C1 segment of cervical spinal cord (tissue), 14 donors: ENCODE data around the gene SLC16A10.

ENCODE experiments used
- DNase-seq, 14 donors: peaks; one replicate each; lab custom pipeline; 2025; lab: John Stamatoyannopoulos, UW

SLC16A10 gene

DNA sequence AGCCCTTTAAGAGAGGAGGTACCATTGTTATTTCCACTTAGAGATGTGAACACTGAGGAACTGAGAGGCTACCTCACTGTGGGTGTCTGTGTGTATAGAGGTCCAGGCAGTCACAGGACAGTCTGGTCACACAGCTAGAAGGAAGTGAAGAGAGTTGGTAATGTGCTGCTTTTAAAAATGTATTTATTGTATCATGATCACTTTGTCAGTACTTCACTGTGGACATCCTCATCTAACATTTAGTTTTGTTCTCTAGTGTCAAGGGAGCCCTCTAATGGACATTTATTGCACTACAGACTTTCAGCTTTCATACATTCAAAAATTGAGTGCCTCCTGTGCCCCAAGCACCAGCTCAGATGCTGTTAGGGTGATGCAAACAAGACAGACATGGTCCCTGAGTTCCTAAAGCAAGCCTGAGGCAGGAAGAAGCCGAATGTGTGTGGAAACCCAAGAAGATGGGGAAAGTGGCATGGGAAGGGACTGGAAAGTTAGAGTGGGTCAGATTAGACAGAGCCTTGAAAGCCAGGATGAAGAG, 123.0 kb downstream of the SLC16A10 start:
- peak in 3 of 14 donors; percentile 1 to 25 (median 3) for DNase-seq

DNA sequence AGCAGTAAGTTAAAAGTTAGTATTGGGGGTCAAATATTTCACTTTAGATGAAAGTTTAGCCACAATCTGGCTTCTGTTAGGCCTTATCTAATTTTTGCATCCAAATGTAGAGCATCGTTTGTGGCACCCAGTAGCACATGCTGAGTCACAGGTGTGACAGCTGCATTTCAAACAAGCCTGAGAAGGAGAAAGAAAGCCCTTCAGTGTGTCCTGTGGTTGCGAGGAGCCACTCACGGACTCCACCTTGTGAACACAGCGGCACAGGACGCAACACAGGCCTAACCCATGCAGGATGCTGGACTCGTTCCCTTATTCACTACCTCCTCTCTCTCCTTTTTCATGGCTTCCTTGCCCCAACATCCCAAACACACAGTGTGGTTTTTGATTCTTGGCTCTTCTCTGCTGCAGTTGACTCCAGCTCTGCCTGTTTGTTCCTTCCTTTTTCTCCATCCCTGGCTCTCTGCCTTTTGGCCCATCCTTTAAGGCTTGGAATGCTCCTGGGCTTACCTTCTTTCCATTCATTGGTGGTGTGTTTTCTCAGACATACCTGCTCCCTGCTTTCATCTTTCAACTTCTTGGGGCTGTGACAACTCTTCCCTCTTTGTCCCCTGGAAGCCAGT, 124.2 kb downstream of the SLC16A10 start:
- peak in 1 of 14 donors; percentile 2 for DNase-seq

DNA sequence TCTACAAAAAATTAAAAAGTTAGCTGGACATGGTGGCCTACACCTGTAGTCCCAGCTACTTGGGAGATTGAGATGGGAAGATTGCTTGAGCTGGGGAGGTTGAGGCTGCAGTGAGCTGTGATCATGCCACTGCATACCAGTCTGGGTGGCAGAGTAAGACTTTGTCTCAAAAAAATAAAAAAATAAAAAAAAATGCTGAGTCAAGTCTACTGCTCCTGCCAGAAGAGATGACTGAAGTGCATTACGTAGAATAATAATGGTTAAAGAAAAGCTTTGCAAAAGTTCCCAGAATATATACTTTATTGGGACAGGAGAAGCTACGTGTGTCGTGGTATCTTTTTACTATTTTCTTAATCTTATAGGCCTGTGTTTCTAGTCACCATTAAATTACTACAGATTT, 125.3 kb downstream of the SLC16A10 start:
- no peak for DNase-seq

DNA sequence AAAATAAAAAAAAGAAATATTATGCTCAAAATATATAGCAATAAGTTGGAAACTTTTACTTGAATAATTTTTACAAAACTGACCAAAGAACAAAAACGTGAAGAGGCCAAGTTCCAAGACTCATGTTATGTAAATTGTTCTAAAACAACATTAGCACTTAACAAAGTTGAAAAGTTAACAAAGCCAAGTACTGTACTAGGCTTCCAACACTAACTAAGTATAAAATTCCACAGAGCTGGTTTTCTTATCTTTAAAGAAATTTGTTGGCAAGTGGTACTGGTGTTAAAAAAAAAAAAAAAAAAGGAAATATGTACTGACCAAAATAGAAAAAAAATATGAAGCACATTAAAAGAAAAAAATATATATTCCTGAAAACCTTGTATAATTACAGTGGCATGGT, 127.8 kb downstream of the SLC16A10 start:
- no peak for DNase-seq

DNA sequence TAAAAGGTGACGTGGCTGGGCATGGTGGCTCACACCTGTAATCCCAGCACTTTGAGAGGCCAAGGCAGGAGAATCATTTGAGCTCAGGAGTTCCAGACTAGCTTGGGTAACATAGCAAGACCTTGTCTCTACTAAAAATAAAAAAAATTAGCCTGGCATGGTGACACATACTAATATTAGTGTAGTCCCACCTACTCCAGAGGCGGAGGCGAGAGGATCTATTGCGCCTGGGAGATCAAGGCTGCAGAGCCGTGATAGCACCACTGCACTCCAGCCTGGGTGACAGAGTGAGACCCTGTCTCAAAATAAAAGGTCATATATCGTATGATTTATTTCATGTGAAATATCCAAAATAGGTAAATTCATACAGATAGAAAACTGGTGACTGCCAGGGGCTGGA, 132.5 kb downstream of the SLC16A10 start:
- DNase-seq = no peak

DNA sequence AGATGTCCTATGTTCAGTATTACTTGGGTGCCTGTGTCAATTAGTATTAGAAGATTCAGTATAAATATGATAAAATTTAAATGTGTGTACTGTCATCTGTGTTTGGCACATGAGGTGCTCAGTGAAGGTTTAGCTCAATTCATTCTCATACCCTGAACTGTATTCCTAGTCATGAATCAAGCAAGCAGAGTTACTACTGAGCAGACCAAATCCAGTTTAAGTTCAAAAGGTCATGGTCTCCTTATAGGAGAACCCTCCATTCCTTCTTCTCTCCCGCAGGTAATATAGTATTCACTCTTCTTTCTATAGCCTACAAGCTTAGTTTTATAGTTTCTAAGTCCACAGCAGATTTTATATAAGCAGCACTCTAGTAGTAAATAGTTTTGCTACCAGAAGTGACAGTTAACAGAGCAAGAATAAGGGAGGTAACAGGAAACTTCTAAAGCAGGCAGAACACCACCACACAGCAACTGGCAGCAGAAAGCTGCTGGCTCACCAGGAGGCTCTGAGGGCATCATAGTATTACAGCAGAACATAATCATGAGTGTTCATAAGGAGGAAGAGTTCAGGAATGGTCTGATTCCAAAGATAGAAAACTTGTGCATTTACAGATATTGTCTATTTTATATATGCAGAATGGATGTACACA, 133.2 kb downstream of the SLC16A10 start:
- DNase-seq = no peak

DNA sequence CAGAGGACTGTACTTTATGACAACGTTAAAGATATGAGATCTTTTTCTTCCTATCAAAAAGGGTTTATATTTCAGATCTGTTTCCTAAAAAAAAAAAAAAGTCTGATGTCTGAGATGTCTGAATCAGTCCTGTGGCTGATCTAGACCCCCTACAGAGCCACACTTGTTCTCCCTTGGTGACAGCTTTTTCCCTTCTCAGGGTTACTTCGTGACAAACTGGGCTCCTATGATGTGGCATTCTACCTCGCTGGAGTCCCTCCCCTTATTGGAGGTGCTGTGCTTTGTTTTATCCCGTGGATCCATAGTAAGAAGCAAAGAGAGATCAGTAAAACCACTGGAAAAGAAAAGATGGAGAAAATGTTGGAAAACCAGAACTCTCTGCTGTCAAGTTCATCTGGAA, 134.5 kb downstream of the SLC16A10 start:
- DNase-seq = no peak

DNA sequence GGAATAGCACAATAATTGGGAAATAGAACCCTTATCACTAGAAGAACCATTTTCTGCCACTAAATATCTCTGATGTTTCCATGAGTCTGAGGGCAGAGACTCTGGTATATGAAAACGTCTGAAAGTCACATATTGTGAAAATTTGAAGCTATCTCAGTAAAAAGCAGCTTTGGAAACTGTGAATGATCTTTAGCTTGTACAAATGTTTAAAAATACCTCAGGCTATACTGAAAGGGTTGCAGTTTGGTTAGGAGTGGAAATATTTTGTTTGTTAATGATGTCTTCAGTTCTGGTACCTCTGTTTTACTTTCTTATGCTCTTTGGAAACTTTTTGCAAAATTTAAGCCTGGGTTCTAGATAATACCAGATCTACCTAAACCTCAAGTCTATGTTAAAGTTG, 135.0 kb downstream of the SLC16A10 start:
- DNase-seq = no peak

DNA sequence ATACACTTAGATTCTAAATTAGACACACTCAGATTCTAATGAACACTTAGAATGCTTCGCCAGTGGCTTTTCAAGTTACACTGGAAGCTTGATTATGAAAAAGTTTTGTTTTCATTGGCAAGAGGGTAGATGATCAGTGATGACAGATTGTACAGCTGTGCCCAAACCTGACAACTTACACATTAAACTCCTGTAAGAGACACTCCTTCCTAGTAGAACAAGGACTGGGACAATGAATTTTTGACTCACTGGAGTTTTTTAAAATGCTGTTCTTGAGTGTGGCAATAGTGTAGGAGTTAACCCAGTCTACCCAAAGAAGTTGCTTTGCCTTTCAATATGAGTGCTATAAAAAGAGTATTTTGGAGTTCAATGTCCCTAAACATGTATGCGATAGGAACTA, 140.8 kb downstream of the SLC16A10 start:
- DNase-seq = no peak

DNA sequence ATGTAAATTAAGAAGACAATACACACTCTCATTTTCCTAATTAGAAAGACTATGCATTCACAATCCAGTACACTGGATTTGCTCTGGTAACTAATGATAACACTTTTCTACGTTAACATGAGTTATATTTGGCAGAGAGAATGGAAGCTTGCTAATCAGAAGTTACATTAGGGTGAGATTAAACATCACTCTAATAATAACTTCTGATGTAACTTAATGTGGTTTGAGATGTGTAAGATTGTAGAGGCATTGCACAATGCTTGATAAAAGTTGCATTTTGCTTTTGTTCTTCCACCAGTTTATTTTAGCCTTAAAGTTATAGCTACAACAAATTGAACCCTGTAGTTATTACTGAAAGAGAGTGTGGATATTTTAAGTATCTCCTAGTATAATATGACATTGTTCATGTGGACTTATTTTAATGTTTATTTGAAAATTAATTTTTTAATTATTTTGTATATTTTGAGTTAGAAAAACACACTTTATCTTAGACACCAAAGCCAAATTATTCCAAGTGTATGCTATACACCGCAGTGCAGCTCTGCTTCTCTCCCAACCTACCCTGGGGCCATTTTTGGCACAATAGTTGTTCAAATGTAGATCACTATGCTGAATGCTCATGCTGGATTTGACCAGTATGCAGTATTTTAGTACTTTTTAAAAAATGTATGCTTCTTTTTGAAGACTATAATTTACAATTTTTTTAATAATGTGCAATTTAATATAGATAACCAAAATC, 143.2 kb downstream of the SLC16A10 start:
- no peak for DNase-seq

DNA sequence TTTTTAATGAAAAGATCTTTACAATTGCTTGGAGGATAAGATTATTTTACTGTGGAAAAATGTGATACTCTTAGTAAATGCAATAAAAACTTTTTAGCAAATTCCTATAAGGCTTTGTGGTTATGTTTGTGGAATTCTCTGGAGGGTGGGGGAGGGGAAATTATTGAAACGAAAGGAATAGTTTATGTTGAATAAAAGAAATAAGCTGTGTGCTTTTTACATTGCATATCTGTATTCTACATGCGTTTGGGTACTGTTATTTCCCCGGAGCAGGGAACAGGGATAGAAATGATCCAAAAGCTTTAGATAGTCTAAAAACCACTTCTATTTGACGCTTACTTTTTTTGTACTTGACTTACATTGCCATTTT, 143.8 kb downstream of the SLC16A10 start:
- DNase-seq = no peak

DNA sequence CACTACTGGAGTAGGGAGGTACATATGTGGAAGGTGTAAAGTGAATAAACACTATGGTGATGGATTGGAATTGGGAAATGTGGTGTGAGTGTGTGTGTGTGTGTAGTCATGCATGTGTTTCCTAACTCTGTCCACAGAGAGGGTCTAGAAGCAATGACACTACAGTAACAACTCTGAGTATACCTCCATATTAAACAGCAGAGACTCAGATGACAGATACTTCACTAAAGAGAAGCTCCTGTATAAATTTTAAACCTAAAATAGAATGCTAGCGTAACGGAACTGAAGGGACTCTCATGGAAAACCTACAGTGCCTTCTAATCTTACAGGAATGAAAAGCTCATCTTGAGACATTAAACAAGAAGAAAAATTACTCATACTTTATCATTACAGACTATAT, 150.5 kb downstream of the SLC16A10 start:
- DNase-seq = no peak

DNA sequence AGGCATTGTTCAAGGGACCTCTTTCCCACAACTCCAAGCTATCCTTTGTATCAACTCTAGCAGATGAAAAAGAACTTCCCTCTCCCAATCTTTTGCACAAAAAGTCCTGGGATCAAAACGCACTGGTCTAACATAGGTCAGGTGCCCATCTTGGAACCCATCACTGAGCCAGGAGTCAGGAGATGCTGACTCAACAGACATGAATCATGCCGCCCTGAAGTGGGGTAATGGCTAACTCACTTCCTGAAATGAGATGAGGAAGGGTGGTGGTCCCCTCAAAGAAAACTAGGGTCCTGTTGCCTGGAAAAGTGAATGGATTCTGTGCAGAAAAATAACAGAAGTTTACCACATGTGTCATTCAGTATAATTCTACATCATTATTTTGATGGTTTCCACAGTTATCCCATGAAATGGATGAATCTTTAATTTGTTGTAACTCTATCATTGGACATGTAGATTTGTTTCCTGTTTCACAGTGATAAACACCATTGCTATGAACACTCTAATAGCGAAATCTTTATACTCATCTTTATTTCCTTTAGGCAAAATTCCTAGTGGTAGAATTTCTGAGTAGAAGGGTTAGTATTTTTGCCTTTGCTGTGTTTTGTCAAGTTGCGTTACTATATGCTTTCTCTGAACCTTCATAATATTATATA, 151.3 kb downstream of the SLC16A10 start:
- DNase-seq = no peak

DNA sequence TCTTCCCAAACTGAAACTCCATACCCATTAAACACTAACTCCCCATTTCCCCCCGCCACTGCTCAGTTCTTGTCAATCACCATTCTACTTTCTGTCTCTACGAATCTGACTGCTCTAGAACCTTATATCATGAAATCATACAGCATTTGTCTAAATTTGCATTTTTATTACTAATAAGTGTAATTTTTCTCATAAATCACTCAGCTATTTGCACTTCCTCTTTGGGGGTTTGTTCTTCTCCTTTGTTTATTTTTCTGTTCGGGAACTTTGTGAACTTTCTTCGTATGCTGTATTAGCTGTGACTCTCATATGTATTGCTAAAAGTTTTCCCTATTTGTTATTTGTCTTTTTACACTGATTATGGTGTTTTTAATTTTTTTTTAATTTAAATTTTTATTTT, 152.2 kb downstream of the SLC16A10 start:
- DNase-seq = no peak

DNA sequence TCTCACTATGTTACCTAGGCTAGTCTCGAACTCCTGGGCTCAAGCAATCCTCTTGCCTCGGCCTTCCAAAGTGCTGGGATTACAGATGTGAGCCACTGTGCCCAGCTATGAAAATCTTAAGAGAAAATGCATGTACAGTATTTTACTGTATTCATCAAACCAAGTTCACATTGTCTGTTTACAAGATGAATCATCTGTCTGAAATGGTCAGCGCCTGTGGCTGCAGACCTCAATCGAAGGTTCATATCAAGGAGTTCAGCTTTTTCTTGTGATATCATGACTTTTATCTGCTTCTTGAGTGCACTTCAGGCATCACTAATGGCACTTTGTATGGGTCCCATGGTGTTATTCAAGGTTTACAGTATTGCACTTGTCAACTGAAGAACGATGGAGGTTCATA, 155.1 kb downstream of the SLC16A10 start:
- DNase-seq = no peak

DNA sequence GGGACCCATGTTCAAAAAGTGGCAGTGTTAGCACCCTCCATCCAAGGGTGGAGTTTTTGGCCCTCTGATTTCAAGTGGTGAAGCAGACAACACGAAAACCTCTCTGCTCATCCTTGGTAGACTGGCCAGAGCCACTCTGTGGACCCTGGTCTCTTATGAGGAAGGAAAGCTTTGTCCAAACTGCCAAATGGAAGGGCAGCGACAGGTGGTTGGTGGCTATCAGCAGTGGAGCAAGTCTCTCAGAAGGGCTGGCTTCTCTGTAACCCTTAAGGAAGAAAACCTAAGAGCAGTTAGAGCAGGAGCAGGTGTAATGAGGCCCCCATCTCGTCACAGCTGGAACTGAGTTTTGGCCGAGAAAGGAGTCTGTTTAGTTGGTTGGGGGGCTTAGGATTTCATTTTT, 155.8 kb downstream of the SLC16A10 start:
- no peak for DNase-seq

DNA sequence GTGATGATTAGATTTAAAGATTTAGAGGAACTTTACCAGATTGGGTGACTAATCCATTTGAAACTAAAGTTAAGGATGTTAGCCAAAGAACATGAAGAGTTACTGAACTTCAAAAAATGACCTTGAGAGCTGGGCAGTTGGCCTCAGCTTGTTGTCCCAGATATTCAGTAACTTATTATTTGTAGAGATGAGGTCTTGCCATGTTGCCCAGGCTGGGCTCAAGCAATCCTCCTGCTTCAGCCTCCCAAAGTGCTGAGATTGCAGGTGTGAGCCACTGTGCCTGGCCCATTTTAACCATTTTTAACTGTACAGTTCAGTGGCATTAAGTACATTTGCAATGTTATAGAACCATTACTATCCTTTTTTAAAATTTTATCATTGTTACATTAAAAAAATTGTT, 161.5 kb downstream of the SLC16A10 start:
- no peak for DNase-seq

DNA sequence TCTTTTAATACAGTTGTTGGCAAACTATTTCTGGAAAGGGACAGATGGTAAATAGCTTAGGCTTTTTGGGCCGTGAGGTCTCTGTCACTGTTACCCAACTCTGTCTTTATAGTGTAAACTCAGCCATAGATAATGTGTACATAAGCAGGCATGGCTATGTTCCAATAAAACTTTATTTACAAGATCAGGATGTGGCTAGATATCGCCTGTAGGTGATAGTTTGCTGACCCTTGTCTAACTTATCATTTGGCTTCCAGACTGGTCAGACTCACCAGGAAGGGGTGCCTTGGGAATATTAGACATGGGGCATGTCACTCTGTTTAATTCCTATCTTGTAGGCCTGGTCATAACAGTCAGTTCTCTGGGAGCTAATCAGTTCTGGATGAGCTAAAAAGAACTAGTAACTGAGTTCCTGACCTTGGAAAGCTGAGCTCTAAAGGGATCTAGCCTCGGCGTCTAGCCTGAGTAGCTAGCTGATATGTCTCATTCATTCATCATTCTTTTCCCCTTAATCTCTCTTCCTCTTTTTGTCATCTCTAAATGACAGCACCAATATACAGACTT, 163.6 kb downstream of the SLC16A10 start:
- DNase-seq = no peak

DNA sequence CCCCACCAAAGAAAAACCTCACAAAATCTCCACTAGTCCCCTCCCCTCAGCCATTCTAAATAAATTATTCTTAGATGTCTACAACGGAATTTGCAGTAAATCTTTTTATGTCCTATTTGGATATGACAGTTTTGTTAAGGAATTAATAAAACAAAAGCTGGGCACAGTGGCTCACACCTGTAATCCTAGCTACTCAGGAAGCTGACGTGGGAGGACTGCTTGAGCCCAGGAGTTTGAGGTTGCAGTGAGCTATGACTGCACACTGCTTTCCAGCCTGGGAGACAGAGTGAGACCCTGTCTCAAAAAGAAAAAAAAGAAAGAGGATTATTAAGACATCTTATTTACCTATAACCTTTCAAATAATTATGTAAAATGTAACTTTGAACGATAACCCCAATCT, 165.4 kb downstream of the SLC16A10 start:
- DNase-seq = no peak

DNA sequence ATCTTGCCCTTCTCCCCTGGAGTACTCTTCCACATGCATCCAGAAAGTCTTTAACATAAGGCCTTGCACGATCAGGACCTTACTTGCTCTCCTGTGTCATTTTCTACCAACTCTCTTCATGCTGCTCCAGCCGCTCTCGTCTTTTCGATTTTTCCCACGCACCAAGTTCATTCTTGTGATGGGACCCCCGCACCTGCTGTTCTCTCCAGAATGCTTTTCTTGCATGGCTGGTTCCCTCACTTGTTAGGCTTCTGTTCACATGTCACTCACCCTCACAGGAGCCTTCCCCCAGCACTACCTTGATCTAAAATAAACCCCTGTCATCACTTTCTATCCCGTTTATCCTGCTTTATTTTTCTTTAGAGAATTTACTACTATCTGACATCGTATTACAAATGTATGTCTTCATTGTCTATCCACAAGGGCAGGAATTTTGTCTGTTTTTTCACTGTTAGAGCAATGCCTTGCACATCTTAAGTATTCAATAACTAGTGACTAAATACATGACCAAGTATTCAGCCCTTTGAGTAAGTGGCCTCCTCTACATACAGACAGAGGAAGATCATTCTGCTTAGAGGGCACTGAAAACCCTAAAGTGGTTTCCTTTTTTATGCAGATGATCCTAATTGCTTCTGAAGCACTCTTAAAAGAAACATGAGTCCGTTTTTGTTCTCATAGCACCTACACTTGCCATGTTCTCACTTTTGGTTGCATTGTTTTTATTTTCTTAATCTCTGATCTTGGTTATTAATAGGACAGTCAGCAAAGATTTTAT, 166.9 kb downstream of the SLC16A10 start:
- no peak for DNase-seq

DNA sequence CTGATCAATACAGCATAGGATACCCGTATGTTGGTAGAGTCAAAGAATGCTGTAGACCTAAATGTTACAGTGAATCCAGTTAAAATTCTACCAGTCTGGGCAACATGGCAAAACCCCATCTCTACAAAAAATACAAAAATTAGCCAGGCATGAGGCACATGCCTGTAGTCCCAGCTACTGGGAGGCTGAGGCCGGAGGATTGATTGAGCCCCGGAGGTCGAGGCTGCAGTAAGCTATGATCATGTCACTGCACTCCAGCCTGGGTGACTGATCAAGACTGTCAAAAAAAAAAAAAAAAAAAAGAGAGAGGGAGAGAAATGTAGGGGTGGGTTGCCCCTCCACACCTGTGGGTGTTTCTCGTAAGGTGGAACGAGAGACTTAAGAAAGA, 167.5 kb downstream of the SLC16A10 start:
- no peak for DNase-seq
